Measurements from ENCODE around the gene CCM2. TPM values are rescaled to one million over a fixed set of nuclear protein-coding genes. Genes with fewer than 3 reads are reported as not detected.

Gene CCM2
- polyA plus RNA-seq, 3 donors = 21.7 to 58.0 (median 47.7) TPM

DNA sequence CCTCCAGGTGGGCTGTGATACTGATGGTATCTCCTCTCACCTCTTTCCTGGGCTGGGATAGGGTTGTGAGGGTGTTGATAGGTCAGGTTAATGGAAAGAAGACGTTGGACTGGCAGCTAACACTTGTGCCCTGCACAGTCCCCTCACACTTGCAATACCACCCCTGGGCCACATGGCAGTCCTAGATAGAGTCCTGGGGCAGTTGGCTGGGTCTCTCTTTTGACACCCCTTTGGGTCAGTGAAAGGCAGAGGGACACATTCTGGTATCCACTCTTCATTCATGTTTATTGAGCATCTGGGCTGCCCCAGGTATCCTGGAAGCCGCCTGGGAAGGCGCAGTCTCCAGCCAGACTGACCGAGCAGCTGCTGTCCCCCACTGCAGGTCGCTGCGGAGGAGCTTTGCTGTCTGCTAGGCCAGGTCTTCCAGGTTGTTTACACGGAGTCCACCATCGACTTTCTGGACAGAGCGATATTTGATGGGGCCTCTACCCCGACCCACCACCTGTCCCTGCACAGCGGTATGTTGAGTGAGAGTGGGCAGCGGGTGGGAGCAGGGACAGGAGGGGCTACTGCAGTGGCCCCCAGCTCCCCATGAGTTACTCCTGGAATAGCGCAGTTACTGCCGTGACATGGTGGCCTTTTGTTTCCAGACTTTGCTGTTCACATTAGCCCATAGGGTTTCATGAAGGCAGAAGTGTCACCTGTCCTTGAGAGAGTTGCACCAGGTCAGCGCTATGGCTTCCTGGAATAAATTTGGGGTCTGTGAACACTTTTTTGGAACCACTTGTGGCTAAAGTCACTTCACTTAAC is 69.6 kb downstream of the CCM2 start:
- no peak overlapping the region for H3K27ac ChIP-seq (ENCODE audit: low read depth, low read length)
- WGBS, 3 donors = 89 to 96% (median 93%) methylated on average over 15 of the region's 15 CpGs

GRCh38 chr7:45070254-45070642 is 70.2 kb downstream of the CCM2 start:
- no peak overlapping the region for H3K27ac ChIP-seq (ENCODE audit: low read depth, low read length)
- WGBS, 3 donors = 88 to 96% (median 92%) methylated on average over 1 of the region's 1 CpG

GRCh38 chr7:45071528-45071927 is 71.5 kb downstream of the CCM2 start:
- H3K27ac ChIP-seq (ENCODE audit: low read depth, low read length) = no peak overlapping the region
- 65 to 87% (median 71%) methylated on average over 3 of the region's 3 CpGs for WGBS, 3 donors

DNA sequence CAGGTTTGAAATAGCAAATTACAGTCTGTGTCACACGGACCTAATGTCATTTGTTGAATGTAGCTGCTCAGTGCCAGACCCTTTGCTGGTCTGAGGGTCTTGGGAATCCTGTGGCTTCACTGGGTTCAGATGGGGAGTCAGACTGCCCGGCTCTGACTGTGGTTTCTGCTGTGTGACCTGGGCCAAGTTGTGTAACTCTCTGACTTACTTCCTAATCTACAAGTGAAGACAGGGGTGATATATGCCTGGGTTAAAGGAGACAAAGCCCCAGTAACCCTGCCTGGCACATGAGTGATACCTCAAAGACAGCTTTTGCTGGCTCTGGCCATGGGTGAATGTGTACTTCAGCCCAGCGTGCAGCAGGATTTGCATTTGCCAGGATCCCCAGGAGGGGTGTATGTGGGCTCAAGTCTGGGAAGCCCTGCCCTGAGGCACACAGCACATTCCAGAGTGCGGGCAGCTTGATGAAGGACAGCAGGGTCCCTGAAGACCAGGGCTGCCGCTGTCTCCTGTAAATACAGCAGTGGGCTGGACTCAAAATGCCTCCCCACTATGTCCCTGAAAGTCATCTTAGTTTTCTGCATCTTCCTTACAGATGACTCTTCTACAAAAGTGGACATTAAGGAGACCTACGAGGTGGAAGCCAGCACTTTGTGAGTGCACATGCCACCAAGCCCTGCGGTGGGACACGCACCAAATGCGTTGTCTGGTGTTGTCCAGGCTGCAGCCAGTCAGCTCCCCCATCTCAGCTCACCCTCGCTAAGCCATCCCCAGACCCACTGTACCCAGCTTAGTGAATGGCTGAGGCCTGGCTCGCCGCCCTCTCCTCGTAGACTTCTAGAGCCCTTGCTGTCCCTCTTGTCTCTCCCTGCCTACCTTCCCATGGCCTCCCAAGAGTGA is 72.4 kb downstream of the CCM2 start:
- no peak overlapping the region for H3K27ac ChIP-seq (ENCODE audit: low read depth, low read length)
- WGBS, 3 donors = 86 to 90% (median 86%) methylated on average over 13 of the region's 13 CpGs

GRCh38 chr7:45073031-45073785 is 73.2 kb downstream of the CCM2 start:
- no peak overlapping the region for H3K27ac ChIP-seq (ENCODE audit: low read depth, low read length)
- 81 to 88% (median 88%) methylated on average over 17 of the region's 17 CpGs for WGBS, 3 donors

- 86 to 89% (median 87%) methylated on average over 15 of the region's 15 CpGs for WGBS, 3 donors
- no peak overlapping the region for H3K27ac ChIP-seq (ENCODE audit: low read depth, low read length)
Observed at GRCh38 chr7:45073786-45074527, 74.0 kb downstream of the CCM2 start.

DNA sequence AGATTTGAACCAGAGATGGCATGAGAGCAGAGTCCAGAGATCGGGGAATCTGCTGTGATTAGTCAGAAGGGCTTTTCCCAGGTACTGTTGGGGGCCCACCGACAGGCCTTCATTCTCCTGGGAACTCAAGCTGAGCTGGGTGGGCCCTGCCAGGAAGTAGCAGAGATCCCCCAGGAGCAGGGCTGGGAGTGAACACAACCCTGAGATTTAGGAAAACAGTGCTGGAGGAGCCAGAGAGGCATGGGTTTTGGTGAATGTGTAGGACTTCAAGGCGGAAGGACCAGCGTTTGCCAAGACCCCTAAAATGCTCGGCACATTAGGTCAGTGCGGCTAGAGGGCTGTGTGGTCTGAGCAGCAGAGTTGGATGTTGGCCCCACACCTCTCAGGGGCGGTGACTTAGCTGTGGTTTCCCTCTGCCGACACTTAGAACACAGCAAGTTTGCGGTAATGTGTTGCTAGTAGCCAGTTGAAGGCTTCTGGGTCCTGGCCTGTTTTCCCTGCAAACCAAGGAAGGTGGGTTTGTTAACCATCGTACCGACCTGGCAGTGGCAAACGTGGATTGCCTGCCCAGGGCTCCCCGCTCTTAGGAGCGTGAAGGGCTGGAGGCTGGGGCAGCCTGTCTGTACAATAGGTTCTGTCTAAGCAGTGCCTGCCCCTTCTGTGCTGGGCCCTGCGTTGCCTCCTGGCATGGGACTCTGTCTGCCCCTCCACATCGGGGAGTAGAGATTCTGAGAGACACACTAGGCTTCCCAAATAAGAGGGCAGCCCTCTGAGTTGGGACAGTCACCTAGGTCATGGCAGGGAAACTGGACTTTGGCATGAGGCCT is 74.7 kb downstream of the CCM2 start:
- H3K27ac ChIP-seq (ENCODE audit: low read depth, low read length) = no peak overlapping the region
- WGBS, 3 donors = 88 to 92% (median 92%) methylated on average over 16 of the region's 16 CpGs

DNA sequence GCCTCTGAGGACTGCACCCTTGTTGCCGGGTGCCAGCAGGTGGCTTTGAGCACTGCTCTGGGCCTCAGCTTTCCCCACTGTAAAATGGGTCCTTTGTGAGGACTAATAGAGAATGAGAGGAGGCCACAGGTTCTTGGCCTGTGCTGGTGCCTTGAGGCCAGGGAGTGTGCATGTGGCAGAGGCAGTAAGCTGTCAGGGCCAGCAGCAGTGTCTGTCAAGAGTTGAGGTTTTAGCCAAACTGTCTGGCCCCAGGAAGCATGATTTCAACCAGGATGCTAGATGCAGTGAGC is 75.3 kb downstream of the CCM2 start:
- H3K27ac ChIP-seq (ENCODE audit: low read depth, low read length) = no peak overlapping the region

DNA sequence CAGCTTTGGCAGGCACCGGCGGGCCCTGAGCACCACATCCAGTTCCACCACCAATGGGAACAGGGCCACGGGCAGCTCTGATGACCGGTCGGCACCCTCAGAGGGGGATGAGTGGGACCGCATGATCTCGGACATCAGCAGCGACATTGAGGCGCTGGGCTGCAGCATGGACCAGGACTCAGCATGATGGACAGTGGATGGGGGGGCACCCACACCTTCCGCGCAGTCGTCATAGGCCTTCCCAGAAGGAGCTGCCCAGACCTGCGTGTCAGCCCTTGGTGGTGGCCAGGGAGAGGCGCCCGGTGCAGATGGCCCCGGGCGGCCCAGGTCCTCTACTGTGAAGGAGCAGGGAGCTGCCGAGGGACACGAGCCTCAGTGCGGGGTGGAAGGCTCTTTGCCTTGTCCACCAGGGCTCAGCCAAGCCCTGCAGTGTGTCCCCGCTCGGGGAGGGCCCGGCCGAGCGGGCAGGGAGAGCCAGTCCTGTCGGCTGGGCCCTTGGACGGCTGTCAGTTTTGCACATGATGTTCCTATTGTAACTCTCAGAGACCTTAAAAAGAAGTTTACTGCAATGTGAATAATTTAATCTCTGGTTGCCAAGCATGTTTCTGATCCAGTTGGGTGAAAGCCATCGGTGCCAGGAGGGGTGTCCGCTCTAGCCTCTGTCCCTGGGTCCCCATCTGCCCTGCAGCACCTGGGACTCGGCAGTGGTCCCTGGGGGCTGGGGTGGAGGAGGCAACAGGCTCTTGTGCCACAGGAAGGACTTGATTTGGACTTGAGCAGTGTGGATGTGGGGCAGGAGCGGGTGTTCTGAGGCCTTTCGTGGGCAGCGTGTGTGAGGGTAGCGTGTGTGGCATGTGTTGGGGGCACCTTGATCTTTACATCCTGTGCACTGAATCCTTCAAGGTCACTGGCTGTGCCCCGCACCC is 76.1 kb downstream of the CCM2 start:
- 93 to 95% (median 93%) methylated on average over 35 of the region's 35 CpGs for WGBS, 3 donors
- H3K27ac ChIP-seq (ENCODE audit: low read depth, low read length) = no peak overlapping the region

More for the DNA sequence above, 75.3 kb downstream of the CCM2 start:
- WGBS, 3 donors = 84 to 94% (median 90%) methylated on average over 1 of the region's 1 CpG

DNA sequence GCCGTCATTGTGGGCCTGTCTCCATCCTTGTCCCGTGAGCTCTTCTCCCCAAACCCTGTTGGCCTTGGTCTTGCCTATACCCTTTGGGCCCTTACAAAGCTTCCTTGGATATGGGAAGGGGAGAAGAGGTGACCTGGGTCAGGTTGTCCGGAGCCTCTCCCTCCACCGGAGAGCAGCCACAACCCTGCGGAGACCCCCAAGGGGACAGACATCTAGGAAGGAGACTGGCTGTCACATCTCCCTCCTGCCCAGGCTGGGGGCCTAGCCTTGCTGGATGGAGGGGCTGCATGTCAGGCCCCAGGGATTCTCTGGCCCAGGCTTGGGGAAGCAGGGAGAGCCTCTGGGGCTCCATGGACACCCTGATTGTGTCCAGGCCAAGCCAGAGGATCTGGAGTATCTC is 76.9 kb downstream of the CCM2 start:
- no peak overlapping the region for H3K27ac ChIP-seq (ENCODE audit: low read depth, low read length)
- whole genome bisulfite sequencing, 3 donors = 93 to 95% (median 93%) methylated on average over 5 of the region's 5 CpGs

GRCh38 chr7:45077579-45077978 is 77.6 kb downstream of the CCM2 start:
- no peak overlapping the region for H3K27ac ChIP-seq (ENCODE audit: low read depth, low read length)
- WGBS, 3 donors = 81 to 94% (median 87%) methylated on average over 9 of the region's 9 CpGs

DNA sequence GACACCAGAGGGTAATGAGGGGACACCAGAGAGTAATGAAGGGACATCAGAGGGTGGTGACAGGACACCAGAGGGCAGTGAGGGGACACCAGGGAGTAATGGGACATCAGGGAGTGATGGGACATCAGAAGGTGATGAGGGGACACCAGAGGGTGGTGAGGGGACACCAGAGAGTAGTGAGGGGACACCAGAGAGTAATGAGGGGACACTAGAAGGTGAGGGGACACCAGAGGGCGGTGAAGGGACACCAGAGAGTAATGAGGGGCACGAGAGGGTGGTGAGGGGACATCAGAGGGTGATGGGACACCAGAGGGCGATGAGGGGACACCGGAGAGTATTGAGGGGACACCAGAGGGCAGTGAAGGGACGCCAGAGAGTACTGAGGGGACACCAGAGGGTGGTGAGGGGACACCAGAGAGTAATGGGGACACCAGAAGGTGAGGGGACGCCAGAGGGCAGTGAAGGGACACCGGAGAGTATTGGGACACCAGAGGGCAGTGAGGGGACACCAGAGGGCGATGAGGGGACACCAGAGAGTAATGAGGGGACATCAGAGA is 78.2 kb downstream of the CCM2 start:
- WGBS, 3 donors = 72 to 83% (median 82%) methylated on average over 8 of the region's 8 CpGs
- no peak overlapping the region for H3K27ac ChIP-seq (ENCODE audit: low read depth, low read length)

DNA sequence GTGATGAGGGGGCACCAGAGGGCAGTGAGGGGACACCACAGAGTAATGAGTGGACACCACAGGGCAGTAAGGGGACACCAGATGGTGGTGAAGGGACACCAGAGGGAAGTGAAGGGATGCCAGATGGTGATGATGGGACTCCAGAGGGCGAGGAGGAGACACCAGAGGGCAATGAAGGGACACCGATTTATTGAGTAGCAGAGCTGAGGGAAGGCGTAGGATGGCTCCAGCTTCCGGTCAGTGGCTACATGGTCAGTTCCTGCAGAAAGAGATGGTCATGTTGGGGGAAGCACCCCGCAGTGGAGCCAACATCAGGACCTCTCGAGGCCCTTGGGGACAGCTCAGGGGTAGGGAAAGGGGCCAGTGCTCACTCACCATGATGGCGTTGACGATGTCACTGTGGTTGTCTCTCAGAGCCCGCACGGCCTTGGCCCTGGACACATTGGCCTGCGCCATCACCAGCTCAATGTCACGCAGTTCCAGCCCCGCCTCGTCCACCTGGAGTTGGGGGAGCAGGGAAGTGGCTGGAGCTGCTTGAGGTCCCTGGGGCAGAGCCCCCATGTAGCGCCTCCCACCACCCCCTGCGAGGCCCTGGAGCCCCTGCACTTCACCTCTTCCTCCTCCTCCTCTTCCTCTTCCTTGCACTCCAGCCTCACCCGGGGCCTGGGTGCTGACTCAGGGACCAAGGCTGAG is 80.4 kb downstream of the CCM2 start:
- H3K27ac ChIP-seq (ENCODE audit: low read depth, low read length) = no peak overlapping the region
- 87 to 92% (median 88%) methylated on average over 15 to 17 of the region's 17 CpGs for WGBS, 3 donors

GRCh38 chr7:45080958-45081669 is 81.1 kb downstream of the CCM2 start:
- no peak overlapping the region for H3K27ac ChIP-seq (ENCODE audit: low read depth, low read length)
- WGBS, 3 donors = 86 to 94% (median 88%) methylated on average over 14 of the region's 14 CpGs

DNA sequence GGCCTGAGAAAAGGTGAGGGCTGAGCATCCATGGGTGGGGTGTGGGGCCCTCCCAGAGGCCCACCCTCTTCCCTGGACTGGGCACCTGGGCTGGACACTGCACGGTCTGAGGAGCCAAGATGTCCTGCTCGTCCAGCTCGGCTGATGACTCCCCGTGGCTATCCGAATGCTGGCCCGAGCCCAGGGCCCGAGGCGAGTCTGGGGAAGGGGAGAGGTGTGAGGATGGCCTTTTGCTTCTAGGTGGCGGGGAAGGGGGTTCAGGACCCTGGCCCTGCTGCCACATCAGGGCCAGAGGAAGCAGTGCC is 81.6 kb downstream of the CCM2 start:
- no peak overlapping the region for H3K27ac ChIP-seq (ENCODE audit: low read depth, low read length)
- WGBS, 3 donors = 86 to 95% (median 94%) methylated on average over 9 of the region's 9 CpGs

All from adipose tissue (tissue), 3 donors.